GM18907 (cell line): Measurements from ENCODE around the gene NHS.

ENCODE experiments used
- ATAC-seq: cut with Tn5 transposase; IDR thresholded peaks from one replicate; pipeline ENCODE4 v1.9.1; 2021; ENCODE audit warnings: mild to moderate bottlenecking, moderate library complexity; ENCODE audit not compliant: unreplicated experiment

Gene NHS

GRCh38 chrX:17655211-17656034 is 280.4 kb downstream of the NHS start:
- no peak for ATAC-seq

DNA sequence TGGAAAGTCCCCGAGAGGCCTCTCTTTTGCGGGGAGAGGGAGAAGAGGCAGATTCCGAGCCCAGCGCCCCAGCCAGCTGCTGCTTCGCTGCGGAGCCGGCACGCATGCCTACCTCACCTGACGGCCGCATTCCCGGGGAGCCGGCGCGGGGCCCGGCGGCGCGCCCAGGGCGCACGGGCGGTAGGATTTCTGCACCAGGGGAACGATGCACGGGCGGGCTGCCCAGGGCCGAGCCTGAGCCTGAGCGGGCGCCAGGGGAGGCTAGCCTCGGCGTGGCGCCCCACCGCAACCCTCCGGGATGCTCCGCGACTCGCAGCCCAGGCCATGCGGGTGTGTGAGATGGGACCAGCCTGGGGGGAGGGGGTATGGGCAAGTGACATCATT is 281.0 kb downstream of the NHS start:
- ATAC-seq = no peak

- no peak for ATAC-seq
Measured at GRCh38 chrX:17656556-17656955, 281.6 kb downstream of the NHS start.

DNA sequence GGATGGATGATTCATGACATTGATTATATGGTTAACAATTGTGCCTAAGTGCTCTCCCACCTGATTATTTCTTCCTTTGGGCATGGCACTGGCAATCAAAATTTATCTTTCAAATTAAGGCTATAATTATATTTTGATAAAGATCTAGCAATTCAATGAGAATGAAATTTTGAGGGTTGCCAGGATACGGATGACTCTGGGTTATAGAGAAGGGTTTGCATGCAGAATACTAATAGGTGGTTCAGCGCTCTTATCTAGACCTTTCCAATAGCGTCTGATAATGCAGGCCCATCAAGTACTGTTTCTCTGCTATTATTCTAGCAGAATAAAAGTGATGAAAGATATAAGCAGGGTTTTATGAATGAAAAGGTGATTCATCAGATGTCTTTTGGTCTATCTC is 287.4 kb downstream of the NHS start:
- ATAC-seq = no peak

GRCh38 chrX:17668929-17669328 is 293.9 kb downstream of the NHS start:
- ATAC-seq = no peak

GRCh38 chrX:17669458-17669857 is 294.5 kb downstream of the NHS start:
- no peak for ATAC-seq

GRCh38 chrX:17669891-17670290 is 294.9 kb downstream of the NHS start:
- no peak for ATAC-seq

- ATAC-seq = no peak
Measured at GRCh38 chrX:17670874-17671273, 295.9 kb downstream of the NHS start.

DNA sequence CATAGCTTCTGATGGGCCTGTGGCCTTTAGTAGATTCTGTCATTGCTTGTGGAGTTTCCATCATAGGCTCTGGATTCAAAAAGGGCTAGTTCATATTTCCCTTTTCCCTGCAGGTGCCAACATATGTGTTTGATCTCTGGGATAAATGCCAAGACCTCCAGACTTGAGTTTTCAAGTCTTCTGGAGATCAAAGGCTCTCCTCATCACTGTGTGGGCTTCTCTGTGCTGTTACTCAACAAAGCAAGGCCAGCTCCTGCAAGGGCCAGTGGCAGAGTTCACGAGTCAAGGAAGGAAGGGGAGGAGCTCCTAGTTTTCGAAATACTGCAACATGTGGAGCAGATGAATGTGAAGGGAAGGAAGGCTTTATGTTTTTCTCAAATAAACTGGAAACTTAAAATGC is 299.6 kb downstream of the NHS start:
- ATAC-seq = no peak

GRCh38 chrX:17679261-17679660 is 304.3 kb downstream of the NHS start:
- ATAC-seq = no peak

DNA sequence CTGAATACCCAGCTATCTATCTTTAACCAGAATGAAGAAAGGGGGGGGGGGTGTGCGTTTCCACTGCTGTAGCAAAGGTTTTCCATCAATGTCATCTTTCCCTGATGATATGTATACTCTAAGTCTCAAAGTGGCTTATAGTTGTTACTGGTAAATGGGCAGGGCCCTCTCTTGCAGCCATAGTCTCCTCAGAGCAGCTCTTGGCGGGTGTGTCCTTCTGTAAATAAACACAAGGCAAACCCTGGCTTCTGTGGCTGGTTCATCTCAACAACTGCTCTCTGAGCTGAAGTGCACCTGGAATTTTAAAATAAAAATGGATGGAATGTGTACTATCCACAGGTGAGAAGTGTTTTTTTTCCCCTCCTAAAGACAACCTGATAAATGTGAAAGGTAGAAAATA is 304.8 kb downstream of the NHS start:
- no peak for ATAC-seq

- no peak for ATAC-seq
Measured at GRCh38 chrX:17680732-17681413, 305.9 kb downstream of the NHS start.

DNA sequence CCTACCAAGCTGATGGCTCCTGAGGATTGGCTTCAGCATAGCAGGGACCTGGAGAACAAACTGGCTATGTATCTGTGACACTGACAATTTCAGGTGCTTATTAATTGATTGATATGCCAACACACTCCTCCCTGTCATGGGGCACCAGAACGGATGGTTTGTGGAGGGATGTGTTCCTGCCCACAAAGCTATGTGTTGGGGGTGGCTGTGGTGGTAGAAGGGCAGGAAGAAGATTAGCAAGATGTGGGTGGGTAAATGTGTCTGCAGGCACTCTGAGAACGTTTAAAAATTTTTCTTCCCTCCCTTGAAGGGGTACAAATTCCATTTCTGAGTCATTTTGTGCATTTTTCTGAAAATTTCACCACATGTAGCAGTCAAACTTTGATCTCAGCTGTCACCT is 307.3 kb downstream of the NHS start:
- ATAC-seq = no peak

DNA sequence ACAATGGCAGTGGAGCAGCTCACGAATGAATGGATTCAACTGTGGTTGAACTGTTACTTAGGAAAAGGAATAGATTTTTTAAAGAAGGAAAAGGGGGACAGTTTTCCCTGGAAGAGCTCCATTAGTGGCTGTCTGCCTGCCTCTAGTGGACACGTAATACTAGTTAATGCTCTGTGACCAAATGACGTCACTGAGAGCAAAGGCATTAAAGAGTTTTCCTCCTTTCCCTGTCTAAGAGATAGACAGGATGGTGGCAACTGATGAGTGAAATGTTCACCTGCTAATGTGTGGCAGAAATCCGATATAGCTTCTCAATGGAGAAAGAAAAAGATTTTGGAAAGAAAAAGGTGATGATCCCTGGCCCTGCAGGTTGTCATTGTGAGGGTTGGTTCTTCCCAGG is 310.0 kb downstream of the NHS start:
- ATAC-seq = no peak

- no peak for ATAC-seq
Measured at GRCh38 chrX:17687648-17688047, 312.6 kb downstream of the NHS start.

- peak; percentile 87 for ATAC-seq
Measured at GRCh38 chrX:17689971-17690409, 315.0 kb downstream of the NHS start.

DNA sequence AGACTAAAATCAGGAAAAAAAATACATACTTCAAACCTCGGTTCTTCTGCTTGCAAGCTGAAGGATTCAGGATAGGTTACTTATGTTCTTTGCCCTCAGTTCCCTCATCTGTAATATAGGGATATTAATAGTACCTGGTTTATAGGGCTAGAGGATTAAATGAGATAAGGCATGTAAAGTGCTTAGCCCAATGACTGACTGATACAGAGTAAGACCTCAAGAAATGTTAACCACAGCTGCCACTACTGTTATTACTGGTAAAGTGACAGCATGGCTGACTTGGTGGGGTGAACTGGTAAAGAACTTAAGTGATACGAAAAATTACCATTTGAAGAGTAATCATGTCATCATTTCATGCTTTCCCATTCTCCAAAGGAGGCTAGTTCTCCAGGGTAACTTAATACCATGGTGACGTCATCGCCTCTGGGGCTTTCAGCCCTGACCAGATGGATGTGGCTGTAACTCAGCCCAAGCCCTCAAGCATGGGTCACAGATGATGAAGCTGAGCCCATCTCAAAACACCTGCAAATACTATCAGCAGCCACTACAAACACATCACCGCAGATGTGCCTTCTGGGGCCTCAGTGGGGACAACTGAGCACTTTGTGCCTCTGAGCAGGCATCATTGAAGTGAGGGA is 317.8 kb downstream of the NHS start:
- ATAC-seq = peak; percentile 52

DNA sequence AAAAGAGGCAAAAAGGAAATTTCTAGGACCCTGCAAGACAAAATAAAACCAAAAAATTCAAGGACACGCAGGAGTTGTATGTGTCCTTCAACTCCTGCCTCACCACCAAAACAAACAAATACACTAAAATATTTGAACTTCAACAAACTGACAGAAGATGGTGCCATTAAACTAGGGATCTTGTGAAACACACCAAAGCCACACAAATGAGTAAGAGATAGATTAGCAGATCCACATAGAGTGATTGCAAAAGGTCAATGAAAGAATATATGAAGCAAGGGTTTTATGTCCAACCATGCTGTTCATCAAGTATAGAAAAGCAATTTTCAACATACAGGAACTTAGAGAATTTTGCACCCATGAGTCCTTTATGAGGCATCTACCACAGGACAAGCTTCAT is 322.2 kb downstream of the NHS start:
- ATAC-seq = no peak

DNA sequence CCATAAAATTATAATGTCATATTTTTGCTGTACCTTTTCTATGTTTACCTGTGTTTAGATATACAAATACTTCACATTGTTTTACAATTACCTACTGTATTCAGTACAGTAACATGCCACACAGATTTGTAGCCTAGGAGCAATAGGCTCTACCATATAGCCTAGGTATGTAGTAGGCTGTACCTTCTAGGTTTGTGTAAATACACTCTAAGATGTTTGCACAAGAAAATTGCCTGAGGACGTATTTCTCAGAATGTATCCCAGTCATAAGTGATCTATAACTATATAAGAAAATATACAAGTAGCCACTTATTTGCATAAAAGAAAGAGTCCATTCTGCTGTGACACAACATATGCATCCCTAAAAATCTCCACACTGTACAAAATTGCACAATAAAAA is 326.0 kb downstream of the NHS start:
- ATAC-seq = no peak

GRCh38 chrX:17703201-17703600 is 328.2 kb downstream of the NHS start:
- ATAC-seq = no peak

DNA sequence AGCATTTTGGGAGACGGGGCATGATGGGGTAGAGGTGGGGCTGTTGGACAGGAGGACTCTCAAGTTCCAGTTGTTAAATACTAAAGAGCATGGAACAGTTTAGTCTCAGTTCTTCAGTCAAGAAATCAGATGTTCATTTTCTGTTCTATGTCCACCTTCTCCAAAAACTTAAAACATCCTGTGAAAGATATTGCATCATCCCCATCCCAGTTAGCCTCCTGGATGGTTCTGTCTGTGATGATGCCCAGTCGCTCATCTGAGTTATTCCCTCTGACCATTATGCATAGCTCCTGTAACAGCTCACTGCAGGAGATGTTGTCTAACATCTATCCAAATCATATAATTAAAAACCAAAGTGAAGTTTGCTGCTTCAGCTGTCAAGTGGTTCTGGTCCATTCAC is 330.2 kb downstream of the NHS start:
- no peak for ATAC-seq

DNA sequence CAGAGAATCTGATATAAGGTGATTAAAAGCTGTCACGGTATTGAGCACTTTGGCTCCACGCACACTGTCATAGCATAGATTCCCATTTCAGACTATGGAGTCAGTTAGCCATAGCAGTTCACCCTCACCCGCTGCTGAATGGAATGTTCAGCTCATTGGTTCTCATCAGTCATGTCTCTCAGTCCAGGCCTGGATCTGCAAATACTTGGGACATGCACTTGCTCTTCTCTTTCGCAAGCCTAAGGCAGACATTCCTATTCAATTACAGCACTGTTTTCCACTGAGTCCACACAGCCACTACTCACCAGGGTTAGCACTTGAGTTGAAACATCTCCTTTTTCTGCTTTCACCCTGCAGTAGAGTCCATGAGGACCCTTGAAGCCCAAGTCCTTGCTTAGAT is 331.7 kb downstream of the NHS start:
- ATAC-seq = no peak
